A375 (cell line): ENCODE results near the gene CATSPER2. TPM values are rescaled to one million over a fixed set of nuclear protein-coding genes. Genes with fewer than 3 reads are reported as not detected.

Source experiments
- small RNA-seq: library from RNA; depleted of rRNA; stranded (forward); fragments of <200 nt; gene quantifications from one replicate; pipeline ENCODE3, GENCODE V24; 2014
- total RNA-seq: library from RNA; depleted of rRNA; stranded (reverse); fragments of >200 nt; shearing (Covaris generic); gene quantifications from 2 replicates; pipeline ENCODE4 v1.2.3, GENCODE V29; 2014; rRNA removed

Gene CATSPER2
- 1.1 and 2.0 TPM in 2 replicates for total RNA-seq

GRCh38 chr15:43648649-43649429 is at the start of gene CATSPER2:
Gene CATSPER2 (minus strand): TSS chr15:43648844. CDS start chr15:43648061, 783 bp downstream.

GRCh38 chr15:43693148-43694022 is 44.7 kb upstream of the CATSPER2 start, which contains the start of gene CKMT1A:
Gene CKMT1A (plus strand): TSS chr15:43693859. CDS start chr15:43694051, 192 bp downstream.

GRCh38 chr15:43618700-43619099 is 29.9 kb downstream of the CATSPER2 start, which contains the start of gene STRC:
Gene STRC (minus strand): TSS chr15:43618800. CDS start chr15:43618722, 78 bp downstream.

GRCh38 chr15:43593328-43594190 is 55.1 kb downstream of the CATSPER2 start, which contains the start of gene CKMT1B:
Gene CKMT1B (plus strand): TSS chr15:43594027. CDS start chr15:43594219, 192 bp downstream.

GRCh38 chr15:43589778-43590466 is 58.7 kb downstream of the CATSPER2 start, which contains the start of gene PPIP5K1:
Gene PPIP5K1 (minus strand): TSS chr15:43590208. CDS start chr15:43584504, 5,704 bp downstream.

Small RNA genes within 50 kb of the gene (small RNA-seq; reads per million reads assigned to genes)
- gene PDIA3P2 = not detected
- not detected for gene RNU6-554P
- gene RNU6-610P = not detected

Other genes starting within 250 kb of the CATSPER2 start
- 37.9 and 43.2 TPM in 2 replicates for gene TP53BP1, start 155.7 kb downstream of the CATSPER2 start, total RNA-seq
- gene MAP1A, start 131.2 kb downstream of the CATSPER2 start, total RNA-seq = 2.2 and 2.4 TPM in 2 replicates
- 7.5 and 26.7 TPM in 2 replicates for gene PPIP5K1, start 58.6 kb downstream of the CATSPER2 start, total RNA-seq
- gene CKMT1B, start 54.8 kb downstream of the CATSPER2 start, total RNA-seq = 1.3 TPM in 1 of 2 replicates, not detected in the other
- 0.21 TPM in 1 of 2 replicates, not detected in the other for gene STRC, start 30.0 kb downstream of the CATSPER2 start, total RNA-seq
- gene CKMT1A, start 45.0 kb upstream of the CATSPER2 start, total RNA-seq = 0.34 and 0.45 TPM in 2 replicates
- gene PDIA3, start 97.6 kb upstream of the CATSPER2 start, total RNA-seq = 99.9 and 113 TPM in 2 replicates
- gene ELL3, start 128.1 kb upstream of the CATSPER2 start, total RNA-seq = 1.2 and 1.3 TPM in 2 replicates
- gene SERF2, start 143.5 kb upstream of the CATSPER2 start, total RNA-seq = 517 and 590 TPM in 2 replicates
- gene SERINC4, start 151.4 kb upstream of the CATSPER2 start, total RNA-seq = 0.08 and 0.23 TPM in 2 replicates
- gene HYPK, start 151.8 kb upstream of the CATSPER2 start, total RNA-seq = 40.3 and 59.4 TPM in 2 replicates
- 25.8 and 27.2 TPM in 2 replicates for gene MFAP1, start 175.8 kb upstream of the CATSPER2 start, total RNA-seq
- gene WDR76, start 178.2 kb upstream of the CATSPER2 start, total RNA-seq = 19.4 and 27.3 TPM in 2 replicates